Measurements from ENCODE around the gene PDIA2.

DNA sequence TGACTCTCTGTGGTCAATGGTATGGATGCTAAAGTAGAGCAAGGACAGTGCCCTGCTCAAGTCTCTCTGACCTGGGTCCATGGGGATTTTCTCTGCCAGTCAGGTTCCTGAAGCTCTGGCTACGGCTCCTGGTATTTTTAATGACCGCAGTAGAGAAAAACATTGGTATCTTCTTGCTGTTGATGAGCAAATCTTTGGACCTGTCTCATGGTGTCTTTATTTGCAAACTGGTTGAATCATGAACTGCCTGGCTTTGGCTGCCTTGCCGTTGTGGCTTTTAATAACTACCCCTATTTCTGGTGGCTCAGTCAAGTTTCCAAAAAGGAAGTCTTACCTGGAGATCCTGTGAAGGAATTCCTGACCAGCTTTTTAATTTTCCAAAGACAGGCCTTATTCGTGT lies 39.6 kb upstream of the PDIA2 start:
- TF ChIP-seq, protein P1, sequence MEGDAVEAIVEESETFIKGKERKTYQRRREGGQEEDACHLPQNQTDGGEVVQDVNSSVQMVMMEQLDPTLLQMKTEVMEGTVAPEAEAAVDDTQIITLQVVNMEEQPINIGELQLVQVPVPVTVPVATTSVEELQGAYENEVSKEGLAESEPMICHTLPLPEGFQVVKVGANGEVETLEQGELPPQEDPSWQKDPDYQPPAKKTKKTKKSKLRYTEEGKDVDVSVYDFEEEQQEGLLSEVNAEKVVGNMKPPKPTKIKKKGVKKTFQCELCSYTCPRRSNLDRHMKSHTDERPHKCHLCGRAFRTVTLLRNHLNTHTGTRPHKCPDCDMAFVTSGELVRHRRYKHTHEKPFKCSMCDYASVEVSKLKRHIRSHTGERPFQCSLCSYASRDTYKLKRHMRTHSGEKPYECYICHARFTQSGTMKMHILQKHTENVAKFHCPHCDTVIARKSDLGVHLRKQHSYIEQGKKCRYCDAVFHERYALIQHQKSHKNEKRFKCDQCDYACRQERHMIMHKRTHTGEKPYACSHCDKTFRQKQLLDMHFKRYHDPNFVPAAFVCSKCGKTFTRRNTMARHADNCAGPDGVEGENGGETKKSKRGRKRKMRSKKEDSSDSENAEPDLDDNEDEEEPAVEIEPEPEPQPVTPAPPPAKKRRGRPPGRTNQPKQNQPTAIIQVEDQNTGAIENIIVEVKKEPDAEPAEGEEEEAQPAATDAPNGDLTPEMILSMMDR (IDR thresholded peaks at IDR 0.05) = no peak
- TF ChIP-seq POLR2A (IDR thresholded peaks at IDR 0.05) = no peak

Measured in uterus (tissue), 2 donors.